ENCODE results near the gene PLIN5.

The PLIN5 gene

GRCh38 chr19:4477034-4477801 lies 57.8 kb downstream of the PLIN5 start:
- no peak for DNase-seq

DNA sequence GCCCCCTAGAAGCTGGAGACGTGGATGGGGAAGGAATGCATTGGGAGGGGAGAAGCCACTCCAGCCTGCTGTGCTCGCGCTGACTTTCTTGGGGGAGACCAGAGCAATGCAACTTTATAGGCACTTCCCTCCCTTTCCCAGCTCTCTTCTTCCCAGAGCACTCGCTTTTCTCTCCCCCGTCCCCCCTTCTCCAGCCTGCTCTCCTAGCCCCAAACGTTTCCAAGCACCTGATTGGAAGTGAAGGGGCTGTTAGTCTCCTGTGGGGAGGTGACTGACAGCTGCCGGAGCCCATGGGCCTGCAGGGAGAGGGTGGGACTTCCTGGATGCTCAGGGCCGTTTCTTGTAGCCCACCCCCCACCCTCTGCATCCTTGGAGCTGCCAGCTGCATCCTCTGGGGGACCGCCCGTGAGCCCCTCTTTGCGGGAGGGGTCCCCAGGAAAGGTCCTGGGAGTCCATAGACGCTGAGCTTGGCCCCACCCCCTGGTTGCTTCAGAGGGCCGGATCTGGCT lies 60.5 kb downstream of the PLIN5 start:
- DNase-seq = no peak

GRCh38 chr19:4473763-4474513 lies 61.1 kb downstream of the PLIN5 start:
- no peak for DNase-seq

DNA sequence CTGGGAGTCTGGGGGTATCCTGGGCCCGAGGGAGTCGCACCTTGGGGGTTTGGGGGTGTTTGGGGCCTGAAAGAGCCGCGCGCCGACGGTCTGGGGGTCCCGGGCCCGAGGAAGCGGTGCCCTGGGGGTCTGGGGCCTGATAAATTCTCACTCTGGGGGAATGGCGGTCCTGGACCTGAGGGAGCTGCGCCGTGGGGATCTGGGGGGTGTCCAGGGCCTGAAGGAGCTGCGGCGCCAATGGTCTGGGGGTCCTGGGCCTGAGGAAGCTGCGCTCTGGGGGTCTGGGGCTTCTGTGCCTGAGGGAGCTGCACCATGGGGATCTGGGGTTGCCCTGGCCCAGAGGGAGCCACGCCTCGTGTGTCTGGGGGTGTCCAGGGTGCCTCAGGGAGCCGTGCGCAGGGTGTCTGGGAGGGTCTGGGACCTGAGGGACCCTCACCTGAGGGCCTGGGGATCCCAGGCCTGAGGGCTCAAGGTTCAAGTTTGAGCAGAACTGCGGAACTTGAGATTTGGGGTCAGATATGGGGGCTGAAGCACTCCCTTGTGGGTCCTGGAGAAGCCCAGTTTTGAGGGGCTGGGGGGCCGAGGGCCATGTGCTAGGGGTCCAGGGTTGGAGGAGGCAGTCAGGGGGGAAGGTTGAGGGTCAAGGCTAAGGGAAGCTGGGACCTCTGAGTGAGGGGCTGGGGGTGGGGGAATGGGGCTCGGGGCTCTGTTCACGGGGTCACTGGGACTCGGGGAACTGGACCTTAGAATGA lies 61.8 kb downstream of the PLIN5 start:
- DNase-seq = no peak

Data from NCI-H1417 treated with DMSO at 0.1 percent for 48 hours (cell line).